Measurements from ENCODE around the gene IGHMBP2.
"Not testable (repeated sequence)": the region's sequence is repeated elsewhere in the genome, so short reads cannot be mapped to it uniquely, and the experiment has no call there.

The IGHMBP2 gene

DNA sequence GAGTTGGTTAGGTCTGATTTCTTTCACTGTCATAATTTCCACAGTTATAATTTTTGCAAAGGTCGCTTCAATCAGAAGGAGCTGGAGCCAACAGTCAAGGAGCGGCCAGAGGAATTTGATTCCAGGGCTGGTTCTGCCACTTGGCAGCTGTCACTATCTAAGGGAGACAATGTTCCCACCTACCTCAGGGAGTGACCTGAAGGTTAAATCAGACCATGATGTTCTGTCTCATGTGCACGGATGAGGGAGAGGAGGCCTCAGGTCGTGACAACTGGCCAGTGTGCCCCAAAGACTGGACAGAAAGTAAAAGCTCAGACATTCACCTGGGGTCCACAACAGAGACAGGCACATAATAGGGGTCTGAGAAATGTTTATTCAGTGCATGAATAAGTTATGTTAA, 69.5 kb downstream of the IGHMBP2 start:
- in situ Hi-C loops (cut with MboI; ENCODE audit: low pct_unique_long_range_greater_than_20kb, low sequenced_read_pairs, unreplicated experiment), result no loop called here
- no peak for DNase-seq (ENCODE audit: low spot score)
- TF ChIP-seq, protein P1, sequence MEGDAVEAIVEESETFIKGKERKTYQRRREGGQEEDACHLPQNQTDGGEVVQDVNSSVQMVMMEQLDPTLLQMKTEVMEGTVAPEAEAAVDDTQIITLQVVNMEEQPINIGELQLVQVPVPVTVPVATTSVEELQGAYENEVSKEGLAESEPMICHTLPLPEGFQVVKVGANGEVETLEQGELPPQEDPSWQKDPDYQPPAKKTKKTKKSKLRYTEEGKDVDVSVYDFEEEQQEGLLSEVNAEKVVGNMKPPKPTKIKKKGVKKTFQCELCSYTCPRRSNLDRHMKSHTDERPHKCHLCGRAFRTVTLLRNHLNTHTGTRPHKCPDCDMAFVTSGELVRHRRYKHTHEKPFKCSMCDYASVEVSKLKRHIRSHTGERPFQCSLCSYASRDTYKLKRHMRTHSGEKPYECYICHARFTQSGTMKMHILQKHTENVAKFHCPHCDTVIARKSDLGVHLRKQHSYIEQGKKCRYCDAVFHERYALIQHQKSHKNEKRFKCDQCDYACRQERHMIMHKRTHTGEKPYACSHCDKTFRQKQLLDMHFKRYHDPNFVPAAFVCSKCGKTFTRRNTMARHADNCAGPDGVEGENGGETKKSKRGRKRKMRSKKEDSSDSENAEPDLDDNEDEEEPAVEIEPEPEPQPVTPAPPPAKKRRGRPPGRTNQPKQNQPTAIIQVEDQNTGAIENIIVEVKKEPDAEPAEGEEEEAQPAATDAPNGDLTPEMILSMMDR (IDR thresholded peaks at IDR 0.05; ENCODE audit: extremely low read depth, insufficient read depth, missing control alignments), result no peak

DNA sequence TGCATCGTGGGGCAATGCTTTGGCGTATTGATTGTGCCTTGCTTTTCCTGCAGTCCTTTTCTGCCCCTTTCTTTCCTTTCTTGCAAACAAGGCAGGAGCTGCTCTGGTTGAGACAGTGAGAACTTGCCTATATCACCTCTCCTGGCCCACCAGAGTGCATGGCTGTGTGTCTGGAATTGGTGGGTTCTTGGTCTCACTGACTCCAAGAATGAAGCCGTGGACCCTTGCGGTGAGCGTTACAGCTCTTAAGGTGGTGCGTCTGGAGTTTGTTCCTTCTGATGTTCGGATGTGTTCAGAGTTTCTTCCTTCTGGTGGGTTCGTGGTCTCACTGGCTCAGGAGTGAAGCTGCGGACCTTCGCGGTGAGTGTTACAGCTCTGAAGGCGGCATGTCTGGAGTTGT, 70.0 kb downstream of the IGHMBP2 start:
- DNase-seq (ENCODE audit: low spot score); in situ Hi-C loops (cut with MboI; ENCODE audit: low pct_unique_long_range_greater_than_20kb, low sequenced_read_pairs, unreplicated experiment): not testable (repeated sequence)

GRCh38 chr11:68974421-68975194, 70.9 kb downstream of the IGHMBP2 start:
- DNase-seq (ENCODE audit: low spot score), result peak; percentile 61
- in situ Hi-C loops (cut with MboI; ENCODE audit: low pct_unique_long_range_greater_than_20kb, low sequenced_read_pairs, unreplicated experiment), result no loop called here
- TF ChIP-seq, protein P1 (IDR thresholded peaks at IDR 0.05; ENCODE audit: extremely low read depth, insufficient read depth, missing control alignments), result no peak

DNA sequence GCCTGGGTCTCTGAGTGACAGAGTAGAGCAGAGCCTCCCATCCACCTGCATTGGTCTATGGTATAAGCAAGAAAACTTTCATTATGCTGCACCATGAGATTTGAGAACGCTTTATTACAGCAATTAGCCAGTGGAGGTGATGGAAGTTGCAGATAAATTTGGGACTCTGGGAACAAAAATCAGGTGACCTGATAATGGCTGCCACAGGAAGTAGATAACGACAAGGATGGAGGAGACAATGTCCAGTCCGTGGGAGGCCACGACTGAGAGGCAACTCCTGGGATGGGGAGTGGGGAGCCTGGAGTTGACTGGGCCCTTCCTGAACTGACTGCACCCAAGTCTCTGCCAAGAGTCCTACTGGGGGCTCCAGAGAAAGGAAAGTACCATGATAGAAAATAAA, 72.4 kb downstream of the IGHMBP2 start:
- in situ Hi-C loops (cut with MboI; ENCODE audit: low pct_unique_long_range_greater_than_20kb, low sequenced_read_pairs, unreplicated experiment), result no loop called here
- DNase-seq (ENCODE audit: low spot score), result no peak

DNA sequence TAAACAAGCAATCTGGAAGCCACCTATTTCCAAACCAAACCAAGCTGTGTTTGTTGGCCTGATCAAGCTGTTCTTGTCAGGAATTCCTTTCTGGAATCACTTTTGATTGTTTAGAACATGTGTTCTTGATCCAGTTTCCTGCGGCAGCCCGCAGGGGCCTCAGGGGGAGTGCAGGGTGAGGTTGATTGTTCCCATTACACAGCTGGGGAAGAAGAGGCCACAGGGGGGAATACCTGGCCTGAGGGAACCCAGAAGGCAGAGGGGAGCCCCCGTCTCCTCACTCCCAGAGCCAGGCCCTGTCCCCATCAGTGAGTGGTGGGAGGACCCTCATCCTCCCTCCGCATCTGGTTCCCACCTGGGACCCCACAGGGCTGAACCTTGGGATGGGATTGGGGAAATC, 72.9 kb downstream of the IGHMBP2 start:
- TF ChIP-seq, protein P1 (IDR thresholded peaks at IDR 0.05; ENCODE audit: extremely low read depth, insufficient read depth, missing control alignments), result no peak
- in situ Hi-C loops (cut with MboI; ENCODE audit: low pct_unique_long_range_greater_than_20kb, low sequenced_read_pairs, unreplicated experiment), result no loop called here
- no peak for DNase-seq (ENCODE audit: low spot score)

More for the DNA sequence above, 72.4 kb downstream of the IGHMBP2 start:
- TF ChIP-seq, protein P1 (IDR thresholded peaks at IDR 0.05; ENCODE audit: extremely low read depth, insufficient read depth, missing control alignments), result no peak

DNA sequence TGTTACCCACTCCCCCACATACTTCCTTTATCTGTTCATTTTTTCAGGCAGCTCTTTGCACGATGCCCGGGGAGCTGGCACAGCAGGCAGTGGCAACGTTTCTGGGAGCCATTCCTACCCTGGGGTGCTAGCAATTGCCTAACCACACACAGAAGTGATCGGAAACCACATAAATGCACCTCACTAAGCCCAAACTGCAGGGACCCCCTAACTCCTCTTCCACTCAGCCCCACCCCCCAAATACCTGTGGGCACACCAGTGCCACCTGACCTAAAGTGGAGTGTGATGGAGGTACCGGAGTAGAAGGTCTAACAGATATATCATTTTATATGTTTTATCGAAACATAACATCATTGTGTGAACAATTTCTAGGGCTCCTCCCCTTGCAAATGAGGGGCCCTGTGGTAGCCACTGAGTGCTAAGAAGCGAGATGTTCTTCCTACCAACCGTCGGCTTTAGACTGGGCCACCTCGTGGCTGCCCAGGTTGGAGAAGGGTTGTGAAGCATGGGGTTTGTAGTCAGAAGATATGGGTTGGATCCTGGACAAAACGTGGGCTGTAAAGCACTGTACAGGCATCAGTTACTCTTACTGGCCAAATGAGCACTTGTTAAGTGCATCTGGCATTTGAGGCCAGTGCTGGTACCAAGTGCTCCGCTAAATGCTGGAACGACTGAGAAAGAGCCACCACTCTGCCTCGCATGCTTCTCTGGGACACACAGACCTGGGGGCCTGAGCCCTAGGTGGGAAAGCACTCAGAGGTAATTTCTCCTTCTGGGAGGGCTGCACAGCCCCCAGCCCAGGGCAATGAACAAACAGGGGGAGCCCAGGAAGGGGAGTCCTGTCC, 74.3 kb downstream of the IGHMBP2 start:
- TF ChIP-seq, protein P1 (IDR thresholded peaks at IDR 0.05; ENCODE audit: extremely low read depth, insufficient read depth, missing control alignments), result no peak
- in situ Hi-C loops (cut with MboI; ENCODE audit: low pct_unique_long_range_greater_than_20kb, low sequenced_read_pairs, unreplicated experiment), result no loop called here
- no peak for DNase-seq (ENCODE audit: low spot score)

- in situ Hi-C loops (cut with MboI; ENCODE audit: low pct_unique_long_range_greater_than_20kb, low sequenced_read_pairs, unreplicated experiment), result no loop called here
- TF ChIP-seq, protein P1 (IDR thresholded peaks at IDR 0.05; ENCODE audit: extremely low read depth, insufficient read depth, missing control alignments), result no peak
- DNase-seq (ENCODE audit: low spot score), result no peak
Observed at GRCh38 chr11:68978626-68978930, 74.9 kb downstream of the IGHMBP2 start.
